GM19395 (cell line): ENCODE data around the gene UBAC2.
A peak's percentile ranks its signal among the peaks of the same experiment; 100 is the strongest.

Source experiments
- ATAC-seq: cut with Tn5 transposase; IDR thresholded peaks from one replicate; pipeline ENCODE4 v1.9.1; 2021; ENCODE audit warnings: mild to moderate bottlenecking, moderate library complexity; ENCODE audit not compliant: unreplicated experiment

Gene UBAC2

GRCh38 chr13:99329477-99329876 lies 128.8 kb downstream of the UBAC2 start:
- no peak for ATAC-seq

GRCh38 chr13:99330942-99331341 lies 130.3 kb downstream of the UBAC2 start:
- ATAC-seq = no peak

GRCh38 chr13:99331881-99332293 lies 131.2 kb downstream of the UBAC2 start:
- ATAC-seq = peak; percentile 89

- ATAC-seq = peak; percentile 14
Observed at GRCh38 chr13:99332456-99332855, 131.8 kb downstream of the UBAC2 start.

GRCh38 chr13:99334221-99334620 lies 133.6 kb downstream of the UBAC2 start:
- ATAC-seq = no peak

DNA sequence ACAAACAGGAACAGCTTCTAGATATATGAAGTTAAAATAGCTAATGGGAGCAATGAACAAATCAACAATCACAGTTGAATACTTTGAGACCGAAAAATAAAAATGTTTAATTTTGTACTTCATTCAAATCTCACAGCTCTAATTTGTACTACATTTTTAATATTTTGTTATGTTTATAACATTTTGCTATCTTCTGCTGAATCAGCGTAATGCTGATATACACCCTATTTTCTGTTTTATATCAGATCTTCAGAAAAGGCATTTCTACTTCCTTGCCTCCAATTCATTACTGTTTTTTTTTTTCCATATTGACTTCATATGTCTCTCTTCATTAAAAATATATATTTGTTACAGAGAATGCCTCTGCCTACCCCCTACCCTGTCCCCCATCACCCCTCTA lies 134.4 kb downstream of the UBAC2 start:
- ATAC-seq = no peak

- no peak for ATAC-seq
Observed at GRCh38 chr13:99335603-99336002, 134.9 kb downstream of the UBAC2 start.

DNA sequence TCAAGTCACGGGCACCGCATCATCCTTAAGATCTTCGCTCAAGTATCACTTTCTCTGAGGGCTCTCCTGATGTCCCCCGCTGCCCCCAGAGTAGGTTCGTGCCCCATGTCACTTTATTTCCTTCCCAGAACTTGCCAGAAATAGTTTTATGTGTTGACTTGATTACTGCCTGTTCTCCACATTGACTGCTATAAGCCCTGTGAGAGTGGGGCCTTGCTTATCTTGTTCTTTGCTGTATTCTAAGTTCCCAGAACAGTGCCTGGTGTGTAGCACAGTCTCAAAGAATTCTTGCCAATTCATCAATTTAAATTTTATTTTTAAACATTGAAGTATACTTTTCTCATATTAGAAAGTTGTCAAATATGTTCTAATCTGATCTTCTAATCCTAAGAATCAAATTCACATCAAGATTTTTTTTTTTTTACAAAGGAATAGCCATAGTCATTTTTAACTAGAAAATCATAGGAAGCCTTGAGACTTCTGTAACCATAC lies 138.6 kb downstream of the UBAC2 start:
- ATAC-seq = no peak

- no peak for ATAC-seq
Observed at GRCh38 chr13:99339736-99340397, 139.2 kb downstream of the UBAC2 start.

DNA sequence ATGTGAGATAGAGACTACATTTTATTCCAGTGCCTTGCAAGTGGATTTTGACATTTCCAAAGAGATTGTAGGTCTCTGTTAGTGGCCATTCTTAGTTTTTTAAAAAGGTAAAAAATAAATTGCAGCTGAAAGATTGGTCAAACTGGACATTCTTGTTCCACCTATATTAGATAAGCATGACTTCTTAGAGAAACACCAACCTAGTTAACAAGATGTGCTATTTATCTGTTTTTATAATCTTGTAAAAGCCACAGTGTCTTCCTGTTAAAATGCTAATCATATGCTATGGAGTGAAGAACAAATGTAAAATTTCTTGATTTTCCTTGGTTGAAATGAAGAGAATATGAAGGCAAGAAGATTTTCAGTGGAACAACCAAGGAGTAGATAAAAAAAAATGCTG lies 140.0 kb downstream of the UBAC2 start:
- ATAC-seq = no peak

DNA sequence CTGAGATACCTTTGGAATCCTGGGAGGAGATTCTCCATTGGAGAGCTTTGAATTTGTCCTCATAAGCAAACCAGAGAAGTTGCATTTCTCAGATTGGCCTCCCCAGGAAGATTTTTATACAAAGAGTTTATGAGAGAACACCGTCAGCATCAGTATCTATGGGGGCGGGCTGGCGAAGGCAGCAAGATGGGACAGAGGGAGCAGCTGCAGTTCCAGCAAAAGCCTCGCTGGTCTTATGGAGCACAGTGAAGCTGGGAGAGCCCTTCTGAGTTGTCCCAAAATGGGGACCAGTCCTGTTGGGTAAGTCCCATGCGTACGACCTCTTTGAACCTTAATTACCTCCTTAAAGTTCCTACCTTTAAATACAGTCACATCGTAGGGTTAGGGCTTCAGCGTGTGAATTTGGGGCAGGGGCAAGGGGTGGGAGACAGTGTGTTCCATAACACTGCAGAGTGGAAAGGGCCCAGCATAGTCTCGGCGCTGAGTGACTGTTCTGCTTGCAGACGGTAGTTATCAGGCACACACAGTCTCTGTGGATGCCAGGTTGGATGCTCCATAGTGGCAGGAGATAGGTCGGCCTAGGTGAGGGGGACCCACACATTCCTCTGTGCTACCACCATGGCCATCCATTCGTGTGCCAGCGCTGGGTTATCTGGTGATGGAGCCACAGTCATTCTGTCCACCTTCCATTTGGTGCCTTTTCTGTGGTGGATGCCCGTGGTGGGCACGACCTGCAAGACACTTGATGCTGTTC lies 141.5 kb downstream of the UBAC2 start:
- no peak for ATAC-seq

- no peak for ATAC-seq
Observed at GRCh38 chr13:99342723-99343315, 142.2 kb downstream of the UBAC2 start.

DNA sequence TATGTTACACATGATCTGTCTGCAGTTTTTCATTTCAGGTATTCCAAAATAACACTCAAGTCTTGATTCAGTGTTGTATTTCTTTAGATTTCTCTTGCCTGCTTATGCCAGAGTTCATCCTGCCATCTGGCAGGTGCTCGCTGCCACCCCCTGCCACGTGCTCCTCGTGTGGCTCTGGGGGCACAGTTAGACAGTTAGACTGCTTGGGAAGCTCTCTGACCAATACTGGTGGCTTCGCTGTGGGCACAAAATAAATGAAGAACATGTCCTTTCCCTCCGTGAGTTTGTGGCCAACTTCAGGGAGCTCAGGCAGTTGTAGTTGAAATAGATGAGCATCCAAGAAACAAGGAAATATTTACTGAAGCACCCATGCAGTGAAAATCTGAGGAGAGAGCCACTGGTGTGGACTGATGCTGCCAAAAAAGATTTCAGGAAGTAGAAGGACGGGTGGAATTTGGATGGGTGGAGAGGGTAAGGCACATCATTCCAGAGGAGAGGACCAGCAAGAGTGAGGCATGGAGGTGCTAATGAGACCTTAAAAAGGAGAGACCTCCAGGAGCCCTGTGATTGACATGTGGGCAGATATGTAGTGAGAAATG lies 144.1 kb downstream of the UBAC2 start:
- no peak for ATAC-seq

DNA sequence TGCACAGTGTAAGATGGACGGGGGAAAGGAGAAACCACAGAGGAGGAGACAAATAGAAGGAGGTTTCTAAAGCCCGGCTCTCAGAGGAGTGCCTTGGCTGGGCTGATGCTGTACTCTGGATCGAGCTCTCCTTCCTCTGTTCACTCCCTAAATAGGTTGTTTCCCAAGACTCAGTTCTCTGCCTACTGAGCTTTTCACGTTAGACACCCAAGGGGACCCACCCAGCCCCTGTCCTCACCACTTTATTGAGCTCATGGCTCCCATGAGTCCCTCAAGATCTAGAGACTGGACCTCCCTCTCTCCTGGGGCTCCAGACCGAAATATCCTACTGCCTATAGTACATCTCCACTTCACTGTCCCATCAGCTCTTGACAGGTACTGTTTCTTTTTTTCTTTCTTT lies 144.7 kb downstream of the UBAC2 start:
- ATAC-seq = no peak

DNA sequence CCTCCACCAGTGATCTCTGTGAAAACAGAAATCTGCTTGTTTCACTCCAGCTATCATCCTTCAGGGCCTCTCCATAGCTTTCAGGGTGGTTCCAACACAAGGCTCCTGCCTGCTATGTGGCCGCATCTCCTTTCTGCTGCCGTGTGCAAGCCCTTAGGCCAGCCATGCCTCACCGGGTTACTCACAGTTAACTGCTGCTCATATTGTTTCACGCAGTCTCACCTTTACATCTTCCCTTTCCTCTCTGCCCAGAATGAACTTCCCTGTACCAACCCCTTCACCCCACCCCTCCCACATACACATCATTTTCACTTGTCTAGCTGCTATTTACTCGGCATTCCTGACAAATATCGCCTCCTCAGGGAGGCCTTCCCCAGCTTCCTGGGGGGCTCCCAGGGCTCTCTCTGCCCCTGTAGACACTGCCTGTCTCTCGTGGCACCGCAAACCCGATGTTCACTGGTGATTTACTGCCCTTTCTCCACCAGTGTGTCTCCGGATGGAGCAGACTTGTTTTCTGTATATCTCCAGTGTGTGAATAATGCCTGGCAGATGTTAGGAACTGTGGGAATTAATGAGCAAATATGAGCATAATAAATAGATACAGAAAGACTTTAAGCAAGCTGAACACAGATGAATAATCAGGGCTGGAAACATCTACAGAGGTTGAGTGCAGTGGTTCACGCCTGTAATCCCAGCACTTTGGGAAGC lies 145.8 kb downstream of the UBAC2 start:
- ATAC-seq = no peak

- ATAC-seq = peak; percentile 28
Observed at GRCh38 chr13:99347335-99347878, 146.8 kb downstream of the UBAC2 start.

DNA sequence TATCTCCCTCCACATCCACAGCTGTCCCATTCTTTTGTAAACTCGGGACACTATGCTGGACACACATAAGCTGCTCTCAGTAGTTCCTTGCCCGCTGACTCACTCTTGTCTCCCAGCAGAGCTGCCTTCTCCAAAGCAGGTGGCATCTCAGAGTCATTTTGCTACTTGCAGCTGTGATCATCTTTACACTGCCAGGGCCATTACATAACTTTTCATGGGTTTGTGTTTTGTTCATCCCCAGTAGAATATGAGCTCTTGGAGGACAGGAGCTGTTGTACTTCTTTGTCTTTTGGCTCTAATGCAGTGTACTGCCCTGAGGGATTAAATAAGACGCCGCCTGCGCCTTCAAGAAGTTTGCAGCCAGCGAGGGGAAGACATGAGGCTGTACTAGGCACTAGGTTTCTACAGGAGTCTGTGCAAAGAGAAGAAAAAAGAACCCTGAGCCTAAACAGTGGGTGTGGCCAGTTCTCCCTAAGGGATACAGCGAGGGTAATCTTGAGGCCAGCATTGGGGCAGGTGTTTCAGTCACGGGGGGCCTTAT lies 147.3 kb downstream of the UBAC2 start:
- peak; percentile 73 for ATAC-seq

DNA sequence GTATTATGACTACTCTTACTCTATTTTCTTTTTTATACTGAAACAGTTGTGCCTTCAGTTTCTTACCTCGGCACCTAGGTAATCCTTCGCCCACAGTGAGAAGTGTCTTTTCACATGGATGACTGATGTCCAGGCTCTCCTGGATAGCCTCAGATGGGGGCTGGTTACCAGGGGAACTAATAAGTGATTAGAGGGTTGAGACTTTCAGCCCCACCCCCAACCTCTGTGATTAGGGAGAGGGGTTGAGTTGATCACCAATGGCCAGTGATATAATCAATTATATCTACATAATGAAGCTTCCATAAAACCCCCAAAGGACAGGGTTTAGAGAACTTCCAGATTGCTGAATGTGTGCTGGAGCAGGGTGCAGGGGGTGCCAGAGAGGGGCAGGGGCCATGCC lies 149.5 kb downstream of the UBAC2 start:
- no peak for ATAC-seq

DNA sequence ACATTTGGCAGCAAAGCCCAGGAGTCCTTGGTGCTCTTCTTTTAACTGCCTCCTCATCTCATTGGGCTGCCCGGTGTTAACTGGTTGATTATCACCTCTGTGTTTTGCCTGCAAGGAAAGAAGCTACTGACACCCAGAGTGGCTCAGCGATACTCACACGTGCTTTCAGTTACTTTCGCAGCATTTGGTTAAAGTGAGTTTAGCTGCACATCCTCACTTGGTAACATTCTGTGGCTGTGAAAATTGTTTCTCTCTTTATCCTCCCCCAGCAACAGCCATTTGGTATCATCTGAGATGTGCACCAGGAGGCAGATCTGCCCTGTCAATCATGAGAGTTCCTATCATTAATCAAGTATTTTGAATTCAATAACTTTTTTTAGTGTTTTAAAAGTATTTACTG lies 151.1 kb downstream of the UBAC2 start:
- no peak for ATAC-seq
